Suprapubic skin (tissue), 4 donors: ENCODE results near the gene XRCC5. TPM values are rescaled to one million over a fixed set of nuclear protein-coding genes. Genes with fewer than 3 reads are reported as not detected.
A peak's percentile ranks its signal among the peaks of the same experiment; 100 is the strongest.
"Not testable (repeated sequence)": the region's sequence is repeated elsewhere in the genome, so short reads cannot be mapped to it uniquely, and the experiment has no call there.

ENCODE experiments used
- DNase-seq, 2 donors: peaks; one replicate each; pipeline ENCODE4 v3.0.0-alpha.2; 2019; ENCODE audit warnings: low spot score in 2 of 2
- H3K27ac ChIP-seq: fragments of 200-600 bp; sonication (generic); one replicate; pipeline ENCODE4 v1.5.1; 2019
- H3K27me3 ChIP-seq: fragments of 200-600 bp; sonication (generic); one replicate; pipeline ENCODE4 v1.5.1; 2019
- H3K36me3 ChIP-seq: fragments of 200-600 bp; sonication (generic); one replicate; pipeline ENCODE4 v1.5.1; 2019
- H3K4me1 ChIP-seq: fragments of 200-600 bp; sonication (generic); one replicate; pipeline ENCODE4 v1.5.1; 2019
- H3K4me3 ChIP-seq: fragments of 200-600 bp; sonication (generic); one replicate; pipeline ENCODE4 v1.5.1; 2019; ENCODE audit warnings: mild to moderate bottlenecking
- H3K9me3 ChIP-seq: fragments of 200-600 bp; sonication (generic); one replicate; pipeline ENCODE4 v1.5.1; 2019
- CTCF ChIP-seq, 2 donors: fragments of 200-600 bp in 1 of 2; fragments of 450-650 bp in 1 of 2; sonication (generic) in 1 of 2; IDR thresholded peaks; one replicate each; pipeline ENCODE4 v1.5.1; 2016 to 2019; ENCODE audit warnings: antibody characterized with exemption in 2 of 2, mild to moderate bottlenecking in 1 of 2, moderate library complexity in 1 of 2
- EP300 ChIP-seq: sonication (generic); formaldehyde crosslinking; IDR thresholded peaks from one replicate; pipeline ENCODE4 v1.6.1; 2017; ENCODE audit warnings: antibody characterized with exemption
- POLR2A ChIP-seq, 2 donors: fragments of 450-650 bp; IDR thresholded peaks; one replicate each; pipeline ENCODE4 v1.6.1; 2017; ENCODE audit warnings: antibody characterized with exemption in 2 of 2, mild to moderate bottlenecking in 2 of 2, moderate library complexity in 2 of 2
- POLR2AphosphoS5 ChIP-seq, 3 donors: sonication (generic); formaldehyde crosslinking; IDR thresholded peaks; one replicate each; pipeline ENCODE4 v1.6.1; 2017; ENCODE audit warnings: antibody characterized with exemption in 3 of 3
- WGBS: methylation state at CpG from one replicate; pipeline ENCODE4 v1.1.5; 2018; 5-methylcytosine and 5-hydroxymethylcytosine counted together
- total RNA-seq, 4 donors: library from RNA; depleted of rRNA; stranded (reverse); fragments of >200 nt; gene quantifications; one replicate each; pipeline ENCODE4 v1.1.0, GENCODE V29; 2016

Gene XRCC5
- total RNA-seq, 4 donors from 2014 or later = 122 to 153 (median 136) TPM

GRCh38 chr2:216131175-216131926 is 22.2 kb downstream of the XRCC5 start:
- Histone ChIP-seq H3K27ac (no peak overlapping the region), H3K4me1 (peaks cover 3% of the 10 kb centered on the region), H3K27me3 (no peaks in the 10 kb centered on the region), H3K4me3 (no peak overlapping the region), H3K36me3 (peaks cover 98% of the 10 kb centered on the region), H3K9me3 (no peaks in the 10 kb centered on the region)
- TF ChIP-seq POLR2A (IDR thresholded peaks at IDR 0.05) = no peak
- TF ChIP-seq CTCF (IDR thresholded peaks at IDR 0.05) = no peak
- TF ChIP-seq POLR2AphosphoS5 (IDR thresholded peaks at IDR 0.05) = no peak
- no peak for TF ChIP-seq EP300
- no peak for DNase-seq
- 86% methylated on average over 3 of the region's 3 CpGs for WGBS

GRCh38 chr2:216132585-216132984 is 23.4 kb downstream of the XRCC5 start:
- Histone ChIP-seq H3K27ac (no peak overlapping the region), H3K27me3 (no peaks in the 10 kb centered on the region), H3K4me1 (peaks cover 3% of the 10 kb centered on the region), H3K36me3 (peaks cover 98% of the 10 kb centered on the region), H3K9me3 (no peaks in the 10 kb centered on the region), H3K4me3 (no peak overlapping the region)
- no peak for TF ChIP-seq CTCF (IDR thresholded peaks at IDR 0.05)
- TF ChIP-seq POLR2AphosphoS5 (IDR thresholded peaks at IDR 0.05) = no peak
- no peak for TF ChIP-seq POLR2A (IDR thresholded peaks at IDR 0.05)
- no peak for TF ChIP-seq EP300
- DNase-seq = no peak

- H3K27ac ChIP-seq = no peak overlapping the region
- no peak overlapping the region for H3K4me3 ChIP-seq
- TF ChIP-seq EP300 (no peak), POLR2A (IDR thresholded peaks at IDR 0.05) (no peak), POLR2AphosphoS5 (IDR thresholded peaks at IDR 0.05) (no peak), CTCF (IDR thresholded peaks at IDR 0.05) (no peak)
- no peaks in the 10 kb centered on the region for H3K27me3 ChIP-seq
- peaks cover 3% of the 10 kb centered on the region for H3K4me1 ChIP-seq
- H3K9me3 ChIP-seq = no peaks in the 10 kb centered on the region
- DNase-seq = no peak
- WGBS = 91% methylated on average over 2 of the region's 2 CpGs
- H3K36me3 ChIP-seq = peaks cover 98% of the 10 kb centered on the region
Observed at GRCh38 chr2:216133397-216133796, 24.2 kb downstream of the XRCC5 start.

- DNase-seq = no peak
- whole genome bisulfite sequencing = 96% methylated on average over 4 of the region's 4 CpGs
- TF ChIP-seq POLR2A (IDR thresholded peaks at IDR 0.05) (no peak), CTCF (IDR thresholded peaks at IDR 0.05) (no peak), POLR2AphosphoS5 (IDR thresholded peaks at IDR 0.05) (no peak), EP300 (no peak)
- peaks cover 2% of the 10 kb centered on the region for H3K4me1 ChIP-seq
- H3K4me3 ChIP-seq = no peak overlapping the region
- no peak overlapping the region for H3K27ac ChIP-seq
- no peaks in the 10 kb centered on the region for H3K27me3 ChIP-seq
- peaks cover 98% of the 10 kb centered on the region for H3K36me3 ChIP-seq
- H3K9me3 ChIP-seq = no peaks in the 10 kb centered on the region
Observed at GRCh38 chr2:216134958-216135541, 25.9 kb downstream of the XRCC5 start.

GRCh38 chr2:216139884-216140283 is 30.7 kb downstream of the XRCC5 start:
- no peak overlapping the region for H3K27ac ChIP-seq

GRCh38 chr2:216141516-216141915 is 32.4 kb downstream of the XRCC5 start:
- H3K36me3 ChIP-seq = peaks cover 89% of the 10 kb centered on the region
- H3K9me3 ChIP-seq, DNase-seq, H3K27me3 ChIP-seq, H3K4me1 ChIP-seq, H3K27ac ChIP-seq, H3K4me3 ChIP-seq: not testable (repeated sequence)
- 94% methylated on average over 4 of the region's 4 CpGs for WGBS

More at GRCh38 chr2:216139884-216140283, 30.7 kb downstream of the XRCC5 start:
- no peak for DNase-seq
- Histone ChIP-seq H3K4me3 (no peak overlapping the region), H3K9me3 (no peaks in the 10 kb centered on the region), H3K27me3 (no peaks in the 10 kb centered on the region), H3K36me3 (peaks cover 98% of the 10 kb centered on the region), H3K4me1 (no peaks in the 10 kb centered on the region)
- TF ChIP-seq EP300 = no peak
- TF ChIP-seq POLR2A (IDR thresholded peaks at IDR 0.05) = no peak
- peak in 1 of 2 donors; percentile 10 for TF ChIP-seq CTCF (IDR thresholded peaks at IDR 0.05)
